Esophagus muscularis mucosa (tissue), 4 donors: Measurements from ENCODE around the gene CNN2. TPM values are rescaled to one million over a fixed set of nuclear protein-coding genes. Genes with fewer than 3 reads are reported as not detected.
A peak's percentile ranks its signal among the peaks of the same experiment; 100 is the strongest.

Experiments
- DNase-seq: peaks from one replicate; pipeline ENCODE4 v3.0.0-alpha.2; 2017; ENCODE audit errors: extremely low spot score
- H3K27ac ChIP-seq, 4 donors: fragments of 200-600 bp; sonication (generic); replicated peaks in 1 of 4; 1 replicate in 3 of 4; 2 replicates in 1 of 4; pipeline ENCODE4 v1.5.1; 2016 to 2019; ENCODE audit warnings: mild to moderate bottlenecking in 1 of 4
- H3K27me3 ChIP-seq, 4 donors: fragments of 200-600 bp; sonication (generic); one replicate each; pipeline versions ENCODE4 v1.5.1 to v1.6.0; 2016 to 2019
- H3K36me3 ChIP-seq, 4 donors: fragments of 200-600 bp; sonication (generic); one replicate each; pipeline ENCODE4 v1.5.1; 2016 to 2019
- H3K4me1 ChIP-seq, 4 donors: fragments of 200-600 bp; sonication (generic); one replicate each; pipeline ENCODE4 v1.5.1; 2016 to 2019
- H3K4me3 ChIP-seq, 4 donors: fragments of 200-600 bp; sonication (generic); 1 replicate in 2 of 4; 2 replicates in 2 of 4; pipeline ENCODE4 v1.5.1; 2016 to 2019; ENCODE audit warnings: mild to moderate bottlenecking in 4 of 4, moderate library complexity in 1 of 4
- H3K9me3 ChIP-seq, 4 donors: fragments of 200-600 bp; sonication (generic); 1 replicate in 3 of 4; 2 replicates in 1 of 4; pipeline ENCODE4 v1.5.1; 2016 to 2019
- EP300 ChIP-seq: sonication (generic); formaldehyde crosslinking; IDR thresholded peaks from one replicate; pipeline ENCODE4 v1.6.1; 2017; ENCODE audit warnings: antibody characterized with exemption
- POLR2A ChIP-seq: fragments of 450-650 bp; IDR thresholded peaks from one replicate; pipeline ENCODE4 v1.6.1; 2017; ENCODE audit warnings: antibody characterized with exemption, moderate library complexity, mild to moderate bottlenecking, low read depth
- POLR2AphosphoS5 ChIP-seq, 2 donors: sonication (generic); formaldehyde crosslinking; IDR thresholded peaks; one replicate each; pipeline ENCODE4 v1.6.1; 2017; ENCODE audit warnings: antibody characterized with exemption in 2 of 2
- WGBS: methylation state at CpG from one replicate; pipeline ENCODE4 v1.1.5; 2018; 5-methylcytosine and 5-hydroxymethylcytosine counted together
- intact Hi-C: fragments of 100-400 bp; cut with DNase I; formaldehyde crosslinking; loops from one replicate; pipeline ENCODE4 v1.15.1; 2023
- total RNA-seq, 4 donors: library from RNA; depleted of rRNA; stranded (reverse); fragments of >200 nt; gene quantifications; one replicate each; pipeline versions ENCODE4 v1.1.0 to v1.2.1, GENCODE V29; 2016
- TF ChIP-seq, protein P1 (sequence below), 3 experiments: fragments of 200-600 bp in 2 of 3; fragments of 450-650 bp in 1 of 3; sonication (generic) in 2 of 3; IDR thresholded peaks; one replicate each; pipeline ENCODE4 v1.5.1; 2017 to 2019; ENCODE audit warnings: antibody characterized with exemption in 3 of 3, mild to moderate bottlenecking in 2 of 3, moderate library complexity in 1 of 3

CNN2 gene
- total RNA-seq, 4 donors from 2014 or later, result 47.3 to 98.1 (median 81.3) TPM

DNA sequence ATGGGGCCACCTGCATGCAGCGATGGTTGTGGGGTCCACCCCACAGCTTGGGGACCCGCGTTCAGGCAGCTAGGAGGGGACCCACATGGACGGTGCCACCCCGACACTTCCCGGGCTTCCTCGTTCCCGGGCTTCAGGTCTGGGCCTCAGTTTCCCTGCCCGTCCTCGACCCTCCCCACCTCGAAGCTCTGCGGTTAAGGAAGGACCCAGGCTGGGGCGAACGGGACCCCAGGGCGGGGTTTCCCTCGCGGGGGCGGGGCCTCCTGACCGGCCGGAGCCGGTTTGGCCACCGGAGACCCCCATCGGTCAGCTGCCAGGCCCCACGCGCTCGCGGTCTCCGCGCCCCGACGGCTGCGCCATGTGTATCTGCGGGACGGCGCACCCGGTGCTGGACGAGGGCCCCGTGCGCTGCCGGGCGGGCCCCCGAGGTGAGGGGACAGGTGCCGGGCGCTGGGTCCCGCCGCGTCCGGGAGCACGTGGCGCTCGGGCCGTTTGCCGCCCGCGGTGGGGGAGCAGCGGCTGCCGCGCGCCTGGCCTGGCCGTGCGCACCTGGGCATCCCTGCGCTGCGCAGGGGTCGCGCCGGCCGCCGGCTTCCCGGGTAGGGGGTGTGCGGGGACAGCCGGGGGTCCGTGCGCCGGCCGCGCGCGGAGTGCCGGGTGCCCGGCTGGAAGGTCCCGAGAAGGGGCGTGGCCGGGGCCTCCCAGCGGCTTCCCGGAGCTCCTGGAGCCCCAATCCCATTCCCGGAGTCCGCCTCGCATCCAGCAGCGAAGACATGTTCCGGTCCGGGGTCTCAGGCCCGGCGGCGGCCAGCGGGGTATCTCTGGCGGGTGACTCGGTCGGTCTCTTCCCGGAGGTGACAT lies 44.8 kb downstream of the CNN2 start:
- WGBS, result 52% methylated on average over 23 of the region's 99 CpGs
- no peak for DNase-seq
- intact Hi-C loops, result no loop called here
- Histone ChIP-seq H3K9me3 (no peaks in the 10 kb centered on the region), H3K4me1 (peaks cover 19 to 47% (median 43%) of the 10 kb centered on the region in 4 donors), H3K27ac (no peak overlapping the region), H3K4me3 (peak overlapping the region; percentile 6 to 45 (median 16)), H3K27me3 (peaks cover 15 to 85% (median 44%) of the 10 kb centered on the region in 4 donors), H3K36me3 (no peaks in the 10 kb centered on the region)
- TF ChIP-seq POLR2A (no peak), EP300 (no peak), POLR2AphosphoS5 (IDR thresholded peaks at IDR 0.05) (no peak)
- TF ChIP-seq, protein P1, sequence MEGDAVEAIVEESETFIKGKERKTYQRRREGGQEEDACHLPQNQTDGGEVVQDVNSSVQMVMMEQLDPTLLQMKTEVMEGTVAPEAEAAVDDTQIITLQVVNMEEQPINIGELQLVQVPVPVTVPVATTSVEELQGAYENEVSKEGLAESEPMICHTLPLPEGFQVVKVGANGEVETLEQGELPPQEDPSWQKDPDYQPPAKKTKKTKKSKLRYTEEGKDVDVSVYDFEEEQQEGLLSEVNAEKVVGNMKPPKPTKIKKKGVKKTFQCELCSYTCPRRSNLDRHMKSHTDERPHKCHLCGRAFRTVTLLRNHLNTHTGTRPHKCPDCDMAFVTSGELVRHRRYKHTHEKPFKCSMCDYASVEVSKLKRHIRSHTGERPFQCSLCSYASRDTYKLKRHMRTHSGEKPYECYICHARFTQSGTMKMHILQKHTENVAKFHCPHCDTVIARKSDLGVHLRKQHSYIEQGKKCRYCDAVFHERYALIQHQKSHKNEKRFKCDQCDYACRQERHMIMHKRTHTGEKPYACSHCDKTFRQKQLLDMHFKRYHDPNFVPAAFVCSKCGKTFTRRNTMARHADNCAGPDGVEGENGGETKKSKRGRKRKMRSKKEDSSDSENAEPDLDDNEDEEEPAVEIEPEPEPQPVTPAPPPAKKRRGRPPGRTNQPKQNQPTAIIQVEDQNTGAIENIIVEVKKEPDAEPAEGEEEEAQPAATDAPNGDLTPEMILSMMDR (IDR thresholded peaks at IDR 0.05), result no peak

DNA sequence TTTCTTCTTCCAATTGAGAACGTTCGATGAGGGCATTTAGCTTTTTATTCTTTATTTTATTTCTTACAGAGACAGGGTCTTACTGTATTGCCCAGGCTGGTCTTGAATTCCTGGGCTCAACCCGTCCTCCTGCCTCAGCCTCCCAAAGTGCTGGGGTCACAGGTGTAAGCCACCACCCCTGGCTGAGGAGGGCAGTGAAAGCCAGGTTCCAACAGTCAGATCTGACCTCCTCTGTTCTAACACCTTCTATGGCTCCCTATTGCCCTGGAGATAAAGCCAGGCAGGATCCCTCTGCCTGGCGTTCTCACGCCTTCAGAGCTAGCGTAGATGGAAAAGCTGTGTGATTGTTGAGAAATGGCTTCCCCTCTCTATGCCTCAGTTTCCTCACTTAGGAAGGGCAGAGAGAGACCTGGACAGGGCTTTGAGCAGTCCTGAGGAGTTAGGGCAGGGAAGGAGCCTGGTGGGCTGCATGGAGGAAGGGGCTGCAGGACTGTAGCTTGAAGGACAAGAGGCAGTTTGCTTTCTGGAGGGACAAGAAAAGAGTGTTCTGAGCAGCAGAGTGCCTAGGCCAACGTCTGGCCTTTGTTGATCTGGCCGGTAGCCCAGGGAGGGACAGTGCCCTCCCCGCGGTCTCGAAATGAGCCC lies 46.1 kb downstream of the CNN2 start:
- Histone ChIP-seq H3K36me3 (no peaks in the 10 kb centered on the region), H3K4me1 (peaks cover 8 to 33% (median 32%) of the 10 kb centered on the region in 4 donors), H3K9me3 (no peaks in the 10 kb centered on the region), H3K27me3 (peaks cover 8 to 72% (median 31%) of the 10 kb centered on the region in 4 donors), H3K4me3 (no peak overlapping the region), H3K27ac (no peak overlapping the region)
- DNase-seq, result no peak
- TF ChIP-seq, protein P1 (IDR thresholded peaks at IDR 0.05), result no peak
- TF ChIP-seq POLR2A (no peak), POLR2AphosphoS5 (IDR thresholded peaks at IDR 0.05) (no peak), EP300 (no peak)
- intact Hi-C loops, result no loop called here
- WGBS, result 86% methylated on average over 11 of the region's 11 CpGs

DNA sequence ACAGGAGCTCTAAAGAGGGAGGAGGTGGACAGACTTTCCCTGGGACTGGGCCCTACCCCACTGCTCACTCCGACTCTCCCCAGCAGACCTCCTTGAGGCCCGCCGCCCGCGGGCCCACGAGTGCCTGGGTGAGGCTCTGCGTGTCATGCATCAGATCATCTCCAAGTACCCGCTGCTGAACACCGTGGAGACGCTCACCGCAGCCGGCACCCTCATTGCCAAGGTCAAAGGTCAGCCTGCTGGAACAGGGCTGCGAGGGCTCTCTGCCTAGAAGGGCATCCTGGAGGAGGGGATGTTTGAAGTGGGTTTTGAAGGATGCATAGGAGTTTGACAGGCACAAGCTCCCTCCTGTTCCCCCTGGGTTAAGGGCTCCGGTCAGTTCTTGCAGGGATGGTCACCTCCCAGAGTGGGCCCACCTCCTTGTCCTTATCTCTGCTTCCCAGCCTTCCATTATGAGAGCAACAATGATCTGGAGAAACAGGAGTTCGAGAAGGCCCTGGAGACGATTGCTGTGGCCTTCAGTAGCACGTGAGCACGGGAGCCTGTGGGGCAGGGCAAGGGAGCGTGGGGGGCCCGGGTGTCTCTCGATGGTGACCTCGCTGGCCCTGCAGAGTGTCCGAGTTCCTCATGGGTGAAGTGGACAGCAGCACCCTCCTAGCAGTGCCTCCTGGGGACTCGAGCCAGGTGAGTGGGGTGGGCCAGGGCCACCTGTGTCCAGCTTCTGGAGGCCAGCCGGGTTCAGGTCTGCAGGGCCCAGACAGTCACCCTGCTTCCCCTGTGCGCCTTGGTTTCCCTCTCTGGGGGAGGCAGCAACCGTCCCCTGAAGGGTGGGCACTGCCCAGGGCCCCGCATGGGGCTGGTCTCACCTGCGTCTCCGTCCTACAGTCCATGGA lies 46.9 kb downstream of the CNN2 start:
- Histone ChIP-seq H3K27me3 (peaks cover 8 to 63% (median 23%) of the 10 kb centered on the region in 4 donors), H3K9me3 (no peaks in the 10 kb centered on the region), H3K4me3 (no peak overlapping the region), H3K36me3 (no peaks in the 10 kb centered on the region), H3K4me1 (peaks cover 7 to 31% (median 25%) of the 10 kb centered on the region in 4 donors), H3K27ac (no peak overlapping the region)
- no peak for TF ChIP-seq POLR2A
- WGBS, result 91% methylated on average over 16 of the region's 30 CpGs
- intact Hi-C loops, result no loop called here
- no peak for DNase-seq

DNA sequence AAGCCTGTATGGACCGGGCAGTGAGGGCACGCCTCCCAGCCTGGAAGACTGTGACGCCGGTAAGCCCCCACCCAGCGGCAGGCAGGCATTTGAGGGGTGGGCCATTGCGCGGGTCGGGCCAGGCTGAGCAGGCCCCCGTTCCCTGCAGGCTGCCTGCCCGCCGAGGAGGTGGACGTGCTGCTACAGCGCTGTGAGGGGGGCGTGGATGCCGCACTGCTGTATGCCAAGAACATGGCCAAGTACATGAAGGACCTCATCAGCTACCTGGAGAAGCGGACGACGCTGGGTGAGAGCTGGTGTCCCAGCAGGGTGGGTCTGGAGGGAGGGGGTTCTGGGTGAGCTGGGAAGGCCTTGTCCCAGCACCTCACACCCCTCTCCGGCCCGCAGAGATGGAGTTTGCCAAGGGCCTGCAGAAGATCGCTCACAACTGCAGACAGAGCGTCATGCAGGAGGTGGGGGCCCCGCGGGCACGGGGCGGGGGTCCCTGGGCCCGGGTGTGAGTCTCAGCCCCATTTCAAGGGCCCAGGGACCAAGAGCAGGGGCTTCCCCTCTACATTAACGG lies 47.6 kb downstream of the CNN2 start:
- TF ChIP-seq EP300, result no peak
- TF ChIP-seq POLR2A, result no peak
- TF ChIP-seq, protein P1 (IDR thresholded peaks at IDR 0.05), result no peak
- TF ChIP-seq POLR2AphosphoS5 (IDR thresholded peaks at IDR 0.05), result no peak
- DNase-seq, result no peak
- Histone ChIP-seq H3K27me3 (peaks cover 8 to 56% (median 16%) of the 10 kb centered on the region in 4 donors), H3K9me3 (no peaks in the 10 kb centered on the region), H3K27ac (no peak overlapping the region), H3K36me3 (no peaks in the 10 kb centered on the region), H3K4me3 (peak overlapping the region in 3 of 4 donors; percentile 20 to 46 (median 27)), H3K4me1 (peaks cover 7 to 30% (median 24%) of the 10 kb centered on the region in 4 donors)
- intact Hi-C loops, result no loop called here
- WGBS, result 85% methylated on average over 18 of the region's 28 CpGs
